NCI-H1417 (cell line): ENCODE measurements around the gene LHX4.
A peak's percentile ranks its signal among the peaks of the same experiment; 100 is the strongest.

ENCODE experiments used
- DNase-seq, 3 experiments: peaks; one replicate each; lab custom pipeline; 2025; lab: John Stamatoyannopoulos, UW

LHX4 gene

DNA sequence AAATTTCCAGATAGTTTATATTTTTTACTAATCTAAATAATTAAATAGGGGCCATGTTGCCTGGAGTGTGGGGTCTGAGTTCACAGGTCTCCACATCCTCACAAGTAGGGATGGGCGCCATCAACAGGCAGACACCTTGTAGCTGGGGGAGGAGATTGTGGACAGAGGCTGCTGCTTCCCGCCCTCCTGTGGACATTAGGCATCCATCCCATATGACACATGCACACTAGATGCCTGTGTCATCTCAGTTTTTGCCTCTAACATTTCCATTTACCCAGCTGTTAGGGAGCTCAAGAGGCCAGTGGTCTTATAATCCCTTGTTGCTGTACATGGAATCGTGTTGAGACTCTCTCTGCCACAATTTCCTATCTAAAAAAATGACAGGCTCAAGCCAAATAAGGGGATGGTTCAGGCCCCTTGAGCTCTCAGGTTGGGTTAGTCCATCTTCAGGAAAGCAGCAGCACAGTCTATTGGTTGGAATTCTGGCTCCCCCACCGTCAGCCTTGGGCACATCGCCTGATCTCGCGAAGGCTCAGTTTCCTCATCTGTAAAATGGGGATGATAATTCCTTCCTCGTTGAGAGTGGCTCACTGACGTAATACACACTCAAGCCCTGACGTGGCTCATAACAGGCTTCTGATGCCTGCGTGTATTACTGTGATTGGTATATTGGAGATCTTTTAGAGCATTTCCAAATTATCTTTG is 13.6 kb downstream of the LHX4 start:
- no peak for DNase-seq

GRCh38 chr1:180244840-180245239 is 14.8 kb downstream of the LHX4 start:
- DNase-seq = no peak

DNA sequence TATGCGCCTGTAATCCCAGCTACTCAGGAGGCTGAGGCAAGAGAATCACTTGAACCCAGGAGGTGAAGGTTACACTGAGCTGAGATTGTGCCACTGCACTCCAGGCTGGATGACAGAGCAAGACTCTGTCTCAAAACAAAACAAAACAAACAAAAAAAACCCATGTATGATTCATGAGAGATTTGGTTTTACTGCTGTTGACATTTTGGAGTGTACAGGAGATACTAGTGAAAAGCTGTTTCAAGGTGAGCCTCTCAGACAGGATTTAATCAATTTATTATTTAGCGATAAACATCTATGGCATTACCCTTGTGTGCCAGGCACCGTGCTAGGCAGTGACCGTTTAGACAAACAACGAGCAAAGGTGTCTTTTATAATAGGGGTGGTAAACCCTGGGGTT is 16.5 kb downstream of the LHX4 start:
- DNase-seq = no peak

DNA sequence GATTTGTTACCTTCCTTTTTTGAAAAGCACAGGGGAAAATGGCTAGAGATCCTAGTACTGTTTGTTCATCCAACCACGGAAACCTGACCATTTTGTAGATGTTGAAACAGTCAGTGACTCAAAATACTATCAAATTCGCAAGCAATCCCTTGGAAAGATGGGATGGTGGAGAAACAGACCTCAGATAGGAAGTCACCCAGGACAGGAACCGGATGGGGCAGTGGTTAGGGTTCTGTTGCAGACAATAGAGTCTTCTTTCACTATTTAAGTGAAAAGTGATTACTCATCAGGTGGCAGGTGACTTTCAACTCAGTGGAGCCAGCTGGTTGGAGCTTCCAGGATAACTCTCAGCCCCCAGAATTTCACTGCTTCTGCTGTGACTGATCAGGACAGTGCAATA is 17.0 kb downstream of the LHX4 start:
- no peak for DNase-seq

DNA sequence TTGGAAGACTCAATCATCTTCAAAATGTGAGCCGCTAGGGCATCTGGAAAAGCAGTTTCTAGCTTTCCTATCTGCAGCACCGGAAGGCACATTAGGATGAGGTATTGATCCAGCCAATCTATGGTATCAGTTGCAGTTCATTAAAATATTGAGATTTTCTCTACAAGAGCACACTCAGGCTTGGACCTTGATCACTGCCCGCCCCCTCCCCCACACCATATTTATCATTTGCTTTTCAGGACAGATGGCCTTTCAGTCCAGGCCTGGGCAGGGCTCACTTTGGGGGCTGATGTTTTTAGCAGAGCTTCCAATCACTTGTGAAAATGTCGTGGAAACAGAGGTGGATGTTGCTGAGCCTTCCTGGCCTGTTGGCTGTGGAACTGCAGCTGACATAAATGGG is 17.5 kb downstream of the LHX4 start:
- DNase-seq = no peak

- no peak for DNase-seq
Observed at GRCh38 chr1:180248176-180248575, 18.1 kb downstream of the LHX4 start.

DNA sequence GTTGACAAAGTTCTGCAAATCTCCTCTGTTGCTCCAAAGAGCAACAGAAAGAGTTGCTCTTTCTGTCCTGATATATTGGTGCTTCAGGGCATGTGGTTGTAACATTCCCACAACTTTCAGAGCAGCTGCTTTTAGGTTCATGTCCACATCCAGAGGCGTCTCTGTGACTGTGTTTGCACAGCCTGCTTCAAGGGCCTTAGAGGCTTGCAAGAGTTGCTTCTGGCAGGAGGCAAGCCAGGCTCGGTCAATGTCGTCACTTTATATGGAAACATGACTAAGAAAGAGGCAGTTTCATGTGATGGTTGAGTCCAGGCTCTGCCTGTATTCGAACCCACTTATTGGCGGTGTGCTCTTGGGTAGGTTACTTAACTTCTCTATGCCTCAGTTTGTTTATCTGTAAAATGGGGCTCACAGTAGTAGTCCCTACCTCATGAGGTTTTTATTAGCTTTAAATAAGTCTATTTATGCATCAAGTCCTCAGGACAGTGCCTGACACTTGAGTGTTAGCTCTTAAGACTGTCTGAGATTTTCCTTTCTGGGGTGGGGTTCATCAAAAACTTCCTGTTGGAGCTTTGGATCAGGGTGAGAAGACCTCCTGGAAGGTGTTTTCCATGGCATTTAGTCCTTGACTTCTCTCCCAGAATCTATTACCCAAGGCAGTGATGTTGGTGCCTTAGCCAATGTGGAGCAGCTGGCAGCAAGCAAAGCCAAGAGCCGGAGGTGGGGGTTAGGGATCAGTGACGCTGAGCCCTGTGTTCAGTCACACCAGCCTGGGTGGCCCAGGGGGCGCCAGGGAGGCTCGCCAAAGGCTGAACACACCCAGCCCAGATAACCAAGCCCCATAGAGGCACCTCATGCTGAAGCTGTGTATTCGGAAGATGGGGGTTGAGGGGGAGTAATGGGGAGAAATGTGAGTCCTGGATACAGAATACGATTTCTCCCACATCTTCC is 18.9 kb downstream of the LHX4 start:
- peak in 2 of 3 experiments; percentile 8 to 42 for DNase-seq

GRCh38 chr1:180249725-180250498 is 19.8 kb downstream of the LHX4 start:
- DNase-seq = no peak

DNA sequence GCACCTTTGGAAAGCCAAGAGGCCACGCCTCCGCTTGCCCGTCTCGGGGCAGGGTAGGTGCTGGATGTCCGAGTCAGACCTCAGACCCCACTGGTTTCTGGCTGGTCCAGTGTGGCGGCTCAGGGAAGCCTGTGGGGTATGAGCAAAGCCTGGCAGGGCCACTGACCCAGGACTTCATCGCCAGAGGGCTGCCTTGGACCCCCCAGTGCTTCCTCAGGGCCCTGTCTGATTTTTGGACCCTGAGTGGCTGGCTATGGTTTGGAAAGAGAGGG is 20.4 kb downstream of the LHX4 start:
- DNase-seq = no peak

DNA sequence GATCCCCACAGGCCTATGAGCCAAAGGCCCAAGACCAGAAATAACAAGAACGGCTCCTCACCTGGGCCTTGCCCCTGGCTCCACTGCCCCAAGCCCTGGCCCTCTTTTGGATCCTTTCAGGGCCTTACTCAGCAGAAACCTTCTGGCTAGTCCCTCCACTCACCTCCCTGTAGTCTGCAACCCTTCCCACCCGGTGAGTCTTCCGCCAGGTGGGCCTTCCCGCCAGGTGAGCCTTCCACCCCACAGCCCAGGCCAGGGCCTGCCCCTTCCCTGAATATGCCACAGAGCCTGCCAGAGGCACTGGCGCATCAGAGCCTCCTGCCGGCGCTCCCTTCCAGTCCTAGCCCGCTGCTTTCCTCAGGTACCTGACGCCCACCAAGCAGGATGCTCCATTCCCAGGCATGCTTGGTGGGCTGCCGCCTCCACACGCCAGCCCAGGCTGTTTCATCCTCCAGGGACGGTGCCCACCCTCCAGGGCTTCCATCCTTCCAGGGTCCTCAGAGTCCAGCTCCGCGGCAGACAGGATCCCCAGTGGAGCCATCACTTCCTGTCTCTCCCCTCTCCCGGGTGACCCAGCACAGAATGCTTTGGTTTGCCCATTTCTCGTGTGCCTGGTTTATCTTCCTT is 20.9 kb downstream of the LHX4 start:
- no peak for DNase-seq

DNA sequence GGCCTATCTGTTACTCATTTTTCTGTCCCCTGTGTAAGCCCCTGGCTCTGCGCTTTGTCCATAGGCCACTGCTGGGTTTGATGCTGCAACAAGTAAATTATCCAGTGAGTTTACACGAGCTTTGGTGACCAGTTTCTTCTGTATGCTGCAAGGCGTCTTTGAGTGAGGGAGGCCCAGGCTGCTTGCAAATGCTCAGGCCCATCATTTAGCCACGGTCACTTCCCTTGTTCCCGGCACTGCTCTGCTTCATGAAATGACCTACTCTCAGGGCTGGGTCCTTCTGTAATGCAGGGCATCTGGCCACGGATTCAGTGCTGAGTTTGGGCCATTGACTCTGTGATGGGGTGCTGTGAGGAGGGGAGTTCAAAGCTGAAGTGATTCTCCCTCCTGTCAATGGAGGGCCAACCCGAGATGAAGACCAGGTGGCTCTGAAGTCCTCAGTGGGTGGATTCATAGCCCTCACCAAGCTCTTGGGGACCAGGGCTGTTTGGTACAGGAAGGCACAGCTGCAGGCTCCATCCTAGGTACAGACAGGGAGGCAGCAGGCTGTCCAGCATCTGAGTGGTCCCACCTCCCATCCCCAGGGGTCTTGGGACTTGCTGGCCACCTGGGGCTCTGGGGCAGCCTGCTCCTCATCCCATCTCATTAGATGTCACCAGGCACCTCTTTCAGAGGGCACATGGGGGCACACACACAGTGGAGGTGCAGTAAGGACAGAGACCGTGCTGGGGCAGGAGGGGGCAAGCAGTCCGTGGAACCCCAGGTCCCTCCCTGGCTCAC is 21.7 kb downstream of the LHX4 start:
- no peak for DNase-seq

GRCh38 chr1:180252638-180253536 is 22.8 kb downstream of the LHX4 start:
- DNase-seq = peak in 2 of 3 experiments; percentile 63 to 77

- no peak for DNase-seq
Observed at GRCh38 chr1:180253585-180254495, 23.8 kb downstream of the LHX4 start.

DNA sequence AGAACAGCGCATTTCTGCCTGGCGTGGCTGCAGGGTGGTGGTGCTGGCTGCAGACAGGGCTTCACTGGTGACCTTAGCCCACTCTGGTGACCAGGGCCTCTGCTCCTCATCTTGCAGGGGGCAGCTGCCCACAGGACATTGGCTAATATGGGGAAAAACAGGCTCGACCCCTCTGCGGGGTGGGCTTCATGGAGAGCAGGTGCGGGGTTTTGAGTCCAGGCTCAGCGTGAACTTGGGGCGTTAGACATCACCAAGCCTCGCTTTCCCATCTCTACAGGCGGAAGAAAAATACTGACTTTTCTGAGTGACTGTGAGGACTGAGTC is 24.4 kb downstream of the LHX4 start:
- no peak for DNase-seq

DNA sequence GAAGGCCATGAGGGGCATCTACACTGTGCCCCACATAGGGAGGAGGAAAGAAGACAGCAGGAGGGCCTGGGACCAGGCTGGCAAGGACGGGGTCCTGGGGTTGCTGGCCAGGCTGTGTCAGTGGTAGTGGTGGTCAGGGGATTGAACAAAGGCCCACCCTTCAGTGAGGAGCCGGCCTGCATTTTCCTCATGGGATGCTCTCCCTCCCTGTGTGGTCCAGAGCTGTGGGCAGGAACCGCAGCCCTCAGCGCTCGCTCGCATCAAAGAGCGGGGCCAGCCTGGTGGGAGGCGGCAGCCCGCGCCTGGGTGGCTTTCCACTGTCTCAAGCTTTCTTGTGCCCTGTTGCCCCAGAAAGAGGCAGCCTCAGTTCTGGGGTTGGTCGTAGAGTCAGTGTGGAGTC is 24.8 kb downstream of the LHX4 start:
- no peak for DNase-seq

DNA sequence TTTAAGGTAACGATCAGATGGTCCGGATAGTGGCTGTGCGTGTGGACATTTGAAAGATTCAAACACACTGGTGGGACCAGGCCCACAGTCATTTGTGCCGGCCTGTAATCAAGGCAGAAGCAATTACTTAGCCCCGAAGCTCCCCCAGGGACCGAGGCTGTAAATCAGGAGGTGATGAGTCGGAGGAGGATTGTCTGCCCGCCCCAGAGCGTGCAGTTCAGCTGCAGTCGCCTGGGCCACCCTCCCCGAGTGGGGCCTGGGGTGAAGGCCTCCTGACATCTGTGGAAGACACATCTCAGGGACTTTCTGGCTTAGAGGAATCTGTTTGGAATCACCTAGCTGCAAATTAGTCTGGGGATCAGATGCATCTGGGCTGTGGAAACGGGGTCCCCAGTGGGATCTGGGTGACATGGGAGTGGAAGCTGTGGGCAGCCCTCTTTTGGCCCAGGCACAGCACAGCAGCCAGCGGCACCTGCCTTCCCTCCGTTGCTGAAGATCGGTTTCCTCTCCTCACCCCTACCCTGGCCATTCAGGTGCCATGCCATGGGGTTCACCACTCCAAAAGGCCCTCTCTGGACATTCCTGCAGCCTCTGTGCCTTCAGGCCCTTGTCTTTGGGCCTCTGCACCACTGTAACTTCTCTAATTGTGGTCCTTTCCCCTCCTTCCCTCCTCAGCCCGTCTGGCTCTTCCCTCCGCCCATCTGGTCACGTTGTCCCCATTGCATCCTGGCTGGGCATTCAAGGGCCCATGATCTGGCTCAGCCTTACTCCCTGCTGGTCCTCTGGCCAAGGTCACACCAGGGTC is 25.7 kb downstream of the LHX4 start:
- peak in 1 of 3 experiments; percentile 15 for DNase-seq

GRCh38 chr1:180256341-180257027 is 26.4 kb downstream of the LHX4 start:
- DNase-seq = peak in 1 of 3 experiments; percentile 43

GRCh38 chr1:180257028-180257386 is 26.9 kb downstream of the LHX4 start:
- no peak for DNase-seq
